Kidney tubule cell (primary cell): ENCODE results near the gene PRKCSH.

Experiments used
- DNase-seq: peaks from one replicate; pipeline ENCODE4 v3.0.0-alpha.2; 2018; ENCODE audit warnings: low spot score

Gene PRKCSH

GRCh38 chr19:11499220-11499726, 63.8 kb downstream of the PRKCSH start:
- DNase-seq, result no peak

GRCh38 chr19:11499890-11500420, 64.5 kb downstream of the PRKCSH start:
- no peak for DNase-seq
